Stimulated activated effector memory CD8-positive, alpha-beta T cell treated with anti-CD3 and anti-CD28 coated beads, Interleukin-12 subunit alpha, Interleukin-12 subunit beta, amount 100 ng/mL, for 72 hours (primary cell): Measurements from ENCODE around the gene SUN2.

ENCODE experiments used
- ATAC-seq: fragments of 150-1000 bp; cut with Tn5 transposase; 2 replicates; pipeline ENCODE4 v1.10.0; 2021
- DNase-seq, 2 donors: peaks; one replicate each; pipeline ENCODE4 v3.0.0; 2021 to 2022; ENCODE audit warnings: low spot score in 2 of 2
- H3K27ac Mint-ChIP-seq: one replicate; pipeline ENCODE4 v1.8.0; 2022; ENCODE audit warnings: mild to moderate bottlenecking, mixed read lengths
- H3K36me3 Mint-ChIP-seq: one replicate; pipeline ENCODE4 v1.8.0; 2022; ENCODE audit warnings: mild to moderate bottlenecking, mixed read lengths
- H3K4me1 Mint-ChIP-seq: one replicate; pipeline ENCODE4 v1.8.0; 2022; ENCODE audit warnings: mixed read lengths
- H3K4me3 Mint-ChIP-seq: one replicate; pipeline ENCODE4 v1.8.0; 2022; ENCODE audit warnings: mild to moderate bottlenecking, mixed read lengths
- H3K9me3 Mint-ChIP-seq: one replicate; pipeline ENCODE4 v1.8.0; 2022; ENCODE audit warnings: mixed read lengths

The SUN2 gene

GRCh38 chr22:38786631-38787030 is 30.8 kb upstream of the SUN2 start:
- H3K4me3 Mint-ChIP-seq: no peak overlapping the region
- H3K4me1 Mint-ChIP-seq: peaks cover 7% of the 10 kb centered on the region
- ATAC-seq (no peak), DNase-seq (no peak)
- no peak overlapping the region for H3K27ac Mint-ChIP-seq
- no peaks in the 10 kb centered on the region for H3K9me3 Mint-ChIP-seq
- H3K36me3 Mint-ChIP-seq: no peaks in the 10 kb centered on the region

GRCh38 chr22:38784856-38785255 is 29.1 kb upstream of the SUN2 start:
- Mint-ChIP-seq H3K9me3 (no peaks in the 10 kb centered on the region), H3K4me3 (no peak overlapping the region), H3K36me3 (no peaks in the 10 kb centered on the region), H3K27ac (no peak overlapping the region), H3K4me1 (peaks cover 7% of the 10 kb centered on the region)
- ATAC-seq: no peak
- no peak for DNase-seq

- H3K36me3 Mint-ChIP-seq: no peaks in the 10 kb centered on the region
- H3K4me3 Mint-ChIP-seq: no peak overlapping the region
- DNase-seq (no peak), ATAC-seq (no peak)
- no peaks in the 10 kb centered on the region for H3K9me3 Mint-ChIP-seq
- peaks cover 7% of the 10 kb centered on the region for H3K4me1 Mint-ChIP-seq
- H3K27ac Mint-ChIP-seq: peak overlapping the region; percentile 79
These were observed 28.2 kb upstream of the SUN2 start for GRCh38 chr22:38784035-38784434.

- no peaks in the 10 kb centered on the region for H3K9me3 Mint-ChIP-seq
- H3K4me3 Mint-ChIP-seq: no peak overlapping the region
- H3K4me1 Mint-ChIP-seq: peaks cover 7% of the 10 kb centered on the region
- ATAC-seq (no peak), DNase-seq (no peak)
- peak overlapping the region; percentile 79 for H3K27ac Mint-ChIP-seq
- H3K36me3 Mint-ChIP-seq: no peaks in the 10 kb centered on the region
These were observed 27.4 kb upstream of the SUN2 start for GRCh38 chr22:38783095-38783615.

DNA sequence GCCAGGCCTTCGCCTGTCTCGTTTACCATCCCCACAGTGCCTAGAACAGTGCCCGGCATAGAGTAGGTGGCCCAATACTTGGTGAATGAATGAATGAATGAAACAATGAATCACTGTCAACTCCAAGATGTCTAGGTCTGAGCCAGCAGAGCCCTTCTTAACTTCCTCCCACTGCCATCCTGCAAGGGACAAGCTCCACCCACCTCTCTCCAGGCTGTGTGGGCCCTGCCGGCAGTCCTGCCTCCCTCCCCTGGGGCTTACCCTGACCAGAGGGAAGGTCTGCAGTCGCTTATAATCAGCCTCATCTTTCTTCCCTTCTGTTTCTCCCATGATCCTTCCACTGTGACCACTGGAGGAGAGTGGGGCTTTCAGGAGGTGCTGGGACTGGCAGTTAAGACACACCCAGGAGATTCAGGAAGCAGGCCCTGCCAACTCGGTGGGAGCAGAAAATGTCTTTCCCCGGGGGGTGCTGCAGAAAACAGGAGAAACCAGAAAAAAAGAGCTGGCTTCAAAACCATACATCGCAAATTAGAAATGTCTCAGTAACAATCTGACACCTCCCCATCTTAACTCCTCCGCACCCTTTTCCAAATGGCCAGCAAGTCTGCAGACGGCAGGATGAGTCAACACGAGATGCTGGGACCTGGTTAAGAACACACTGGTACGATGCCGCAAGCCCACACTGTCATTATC is 26.8 kb upstream of the SUN2 start:
- no peaks in the 10 kb centered on the region for H3K36me3 Mint-ChIP-seq
- peak overlapping the region; percentile 43 for H3K27ac Mint-ChIP-seq
- no peaks in the 10 kb centered on the region for H3K9me3 Mint-ChIP-seq
- no peak for ATAC-seq
- H3K4me1 Mint-ChIP-seq: peaks cover 7% of the 10 kb centered on the region
- no peak overlapping the region for H3K4me3 Mint-ChIP-seq
- DNase-seq: no peak

- no peak overlapping the region for H3K4me3 Mint-ChIP-seq
- no peak for ATAC-seq
- H3K27ac Mint-ChIP-seq: no peak overlapping the region
- H3K9me3 Mint-ChIP-seq: no peaks in the 10 kb centered on the region
- H3K36me3 Mint-ChIP-seq: no peaks in the 10 kb centered on the region
- DNase-seq: no peak
- peaks cover 7% of the 10 kb centered on the region for H3K4me1 Mint-ChIP-seq
These were observed 25.2 kb upstream of the SUN2 start for GRCh38 chr22:38781033-38781432.

GRCh38 chr22:38777087-38777671 is 21.4 kb upstream of the SUN2 start:
- Mint-ChIP-seq H3K4me1 (peaks cover 4% of the 10 kb centered on the region), H3K9me3 (no peaks in the 10 kb centered on the region), H3K27ac (no peak overlapping the region), H3K4me3 (no peak overlapping the region), H3K36me3 (no peaks in the 10 kb centered on the region)
- ATAC-seq: no peak
- DNase-seq: no peak

DNA sequence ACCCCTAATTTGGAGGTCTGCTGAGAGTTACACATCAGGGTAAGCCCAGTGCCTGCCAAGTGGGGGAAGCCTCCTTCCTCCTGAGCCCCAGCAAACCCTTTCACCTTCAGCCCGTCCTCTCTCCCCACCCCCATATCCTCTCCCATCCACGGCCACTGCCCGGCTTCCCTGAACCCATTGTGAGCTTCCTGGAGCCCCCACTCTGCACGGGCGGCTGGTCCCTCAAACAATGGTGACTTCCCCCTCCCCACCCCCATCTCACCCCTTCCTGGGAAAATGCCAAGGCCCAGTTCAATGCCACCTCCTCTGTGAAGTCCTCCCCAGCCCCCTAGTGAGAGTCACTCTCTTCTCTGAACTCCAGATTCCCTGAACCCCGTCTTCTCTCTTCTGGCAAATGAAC is 20.3 kb upstream of the SUN2 start:
- ATAC-seq: no peak

GRCh38 chr22:38775656-38776055 is 19.9 kb upstream of the SUN2 start:
- no peak for DNase-seq
- Mint-ChIP-seq H3K36me3 (no peaks in the 10 kb centered on the region), H3K4me1 (no peaks in the 10 kb centered on the region), H3K27ac (peak overlapping the region; percentile 32), H3K9me3 (no peaks in the 10 kb centered on the region), H3K4me3 (no peak overlapping the region)
- ATAC-seq: no peak

More for the DNA sequence above, 20.3 kb upstream of the SUN2 start:
- Mint-ChIP-seq H3K9me3 (no peaks in the 10 kb centered on the region), H3K27ac (peak overlapping the region; percentile 38), H3K4me1 (no peaks in the 10 kb centered on the region), H3K4me3 (no peak overlapping the region), H3K36me3 (no peaks in the 10 kb centered on the region)
- DNase-seq: no peak

GRCh38 chr22:38774496-38775166 is 18.8 kb upstream of the SUN2 start:
- H3K27ac Mint-ChIP-seq: peak overlapping the region; percentile 20
- no peak for DNase-seq
- no peaks in the 10 kb centered on the region for H3K4me1 Mint-ChIP-seq
- no peaks in the 10 kb centered on the region for H3K9me3 Mint-ChIP-seq
- no peak for ATAC-seq
- no peak overlapping the region for H3K4me3 Mint-ChIP-seq
- no peaks in the 10 kb centered on the region for H3K36me3 Mint-ChIP-seq

DNA sequence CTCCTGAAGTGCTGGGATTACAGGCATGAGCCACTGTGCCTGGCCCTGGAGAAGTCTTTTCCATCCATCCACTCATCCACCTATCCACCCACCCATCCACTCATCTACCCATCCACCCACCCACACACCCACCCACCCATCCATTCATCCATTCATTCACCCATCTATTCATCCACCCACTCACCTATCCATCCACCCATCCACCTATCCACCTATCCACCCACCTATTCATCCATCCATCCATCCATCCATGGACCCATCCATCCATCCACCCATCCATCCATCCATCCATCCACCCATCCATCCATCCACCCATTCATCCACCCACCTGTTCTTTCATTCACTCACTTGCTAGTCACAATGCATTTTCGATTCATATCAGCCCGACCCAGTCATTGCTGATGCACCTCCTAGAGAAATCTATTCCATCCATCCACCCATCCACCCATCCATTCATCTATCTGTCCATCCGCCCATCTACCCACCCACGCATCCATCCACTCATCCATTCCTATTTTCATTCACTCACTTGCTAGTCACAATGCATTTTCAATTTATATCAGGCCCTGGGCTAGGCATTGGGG is 17.7 kb upstream of the SUN2 start:
- peaks cover 7% of the 10 kb centered on the region for H3K4me1 Mint-ChIP-seq
- ATAC-seq (no peak), DNase-seq (no peak)
- no peak overlapping the region for H3K4me3 Mint-ChIP-seq
- no peak overlapping the region for H3K27ac Mint-ChIP-seq
- no peaks in the 10 kb centered on the region for H3K36me3 Mint-ChIP-seq
- H3K9me3 Mint-ChIP-seq: no peaks in the 10 kb centered on the region

GRCh38 chr22:38772623-38772873 is 16.8 kb upstream of the SUN2 start:
- H3K27ac Mint-ChIP-seq: no peak overlapping the region
- no peaks in the 10 kb centered on the region for H3K9me3 Mint-ChIP-seq
- no peak for ATAC-seq

DNA sequence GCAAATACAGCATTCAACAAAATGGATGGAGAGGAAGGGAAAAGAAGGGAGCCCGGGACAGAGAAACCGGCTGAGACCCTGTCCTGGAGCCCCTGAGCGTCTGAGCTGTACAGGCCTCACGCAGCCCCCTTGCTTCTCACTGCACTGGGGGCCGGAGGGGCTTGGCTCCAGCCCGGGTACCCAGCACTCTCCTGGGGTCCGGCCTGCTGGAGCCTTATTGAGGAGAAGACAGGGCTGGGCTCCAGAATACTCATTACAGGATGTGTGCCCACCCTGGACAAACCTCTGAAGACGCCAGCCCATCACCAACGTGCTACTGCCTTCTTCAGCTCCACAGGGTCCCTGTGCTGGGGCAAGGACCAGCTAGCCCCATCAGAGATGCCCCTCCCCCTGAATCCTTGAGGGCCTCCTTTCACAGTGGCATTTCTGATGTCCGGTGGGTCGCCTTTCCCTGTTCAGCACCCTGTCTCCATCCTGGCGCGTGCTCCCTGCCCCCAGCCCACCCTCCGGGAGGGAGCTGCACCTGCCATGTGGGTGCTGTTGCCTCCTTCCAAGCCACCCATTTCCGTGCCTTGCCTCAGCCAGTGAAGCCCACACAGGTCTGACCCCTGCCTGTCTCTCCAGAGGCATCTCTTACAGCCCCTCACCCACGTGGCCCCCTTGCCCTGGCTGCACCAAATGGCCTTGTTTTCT is 14.6 kb upstream of the SUN2 start:
- peaks cover 10% of the 10 kb centered on the region for H3K4me1 Mint-ChIP-seq
- ATAC-seq (no peak), DNase-seq (no peak)
- H3K4me3 Mint-ChIP-seq: no peak overlapping the region
- no peak overlapping the region for H3K27ac Mint-ChIP-seq
- no peaks in the 10 kb centered on the region for H3K36me3 Mint-ChIP-seq
- no peaks in the 10 kb centered on the region for H3K9me3 Mint-ChIP-seq

More at GRCh38 chr22:38772623-38772873, 16.8 kb upstream of the SUN2 start:
- Mint-ChIP-seq H3K4me3 (no peak overlapping the region), H3K36me3 (no peaks in the 10 kb centered on the region), H3K4me1 (peaks cover 7% of the 10 kb centered on the region)
- no peak for DNase-seq

- H3K9me3 Mint-ChIP-seq: no peaks in the 10 kb centered on the region
- no peak for DNase-seq
- no peak overlapping the region for H3K4me3 Mint-ChIP-seq
- peaks cover 14% of the 10 kb centered on the region for H3K4me1 Mint-ChIP-seq
- H3K27ac Mint-ChIP-seq: no peak overlapping the region
- ATAC-seq: no peak
- no peaks in the 10 kb centered on the region for H3K36me3 Mint-ChIP-seq
These were observed 12.2 kb upstream of the SUN2 start for GRCh38 chr22:38768036-38768435.

GRCh38 chr22:38767313-38767712 is 11.5 kb upstream of the SUN2 start:
- Mint-ChIP-seq H3K9me3 (no peaks in the 10 kb centered on the region), H3K4me3 (no peak overlapping the region), H3K27ac (no peak overlapping the region), H3K4me1 (peaks cover 14% of the 10 kb centered on the region), H3K36me3 (no peaks in the 10 kb centered on the region)
- no peak for ATAC-seq
- DNase-seq: no peak
